ACC112 (cell line): ENCODE results near the gene TMEM165.
A peak's percentile ranks its signal among the peaks of the same experiment; 100 is the strongest.

ENCODE experiments used
- H2AFZ ChIP-seq: fragments of 200-600 bp; sonication (generic); one replicate; pipeline ENCODE4 v1.6.0; 2017; ENCODE audit warnings: antibody characterized with exemption, low read length; ENCODE audit not compliant: unreplicated experiment
- H3K27ac ChIP-seq: fragments of 200-600 bp; sonication (generic); 2 replicates; pipeline ENCODE4 v1.5.1; 2014; ENCODE audit warnings: low read depth, mild to moderate bottlenecking, antibody characterized with exemption, low read length, moderate library complexity
- H3K27me3 ChIP-seq: fragments of 200-600 bp; sonication (generic); 2 replicates; pipeline ENCODE4 v1.6.1; 2014; ENCODE audit warnings: mild to moderate bottlenecking, antibody characterized with exemption, low read length, moderate library complexity, mixed read lengths; ENCODE audit not compliant: insufficient read depth
- H3K36me3 ChIP-seq: fragments of 200-600 bp; sonication (generic); 2 replicates; pipeline ENCODE4 v1.6.1; 2016; ENCODE audit warnings: mild to moderate bottlenecking, antibody characterized with exemption, low read length, moderate library complexity, mixed read lengths; ENCODE audit not compliant: insufficient read depth
- H3K4me1 ChIP-seq: fragments of 200-600 bp; sonication (generic); one replicate; pipeline ENCODE4 v1.6.1; 2016; ENCODE audit warnings: low read length, mixed read lengths; ENCODE audit not compliant: insufficient read depth, unreplicated experiment, control insufficient read depth
- H3K4me3 ChIP-seq: fragments of 200-600 bp; sonication (generic); 2 replicates; pipeline ENCODE4 v1.5.1; 2014; ENCODE audit warnings: mild to moderate bottlenecking, low read depth, low read length
- H3K79me2 ChIP-seq: fragments of 200-600 bp; sonication (generic); one replicate; pipeline ENCODE4 v1.6.0; 2016; ENCODE audit warnings: low read length; ENCODE audit not compliant: control insufficient read depth, unreplicated experiment, insufficient read depth

The TMEM165 gene

GRCh38 chr4:55435141-55435841 lies 39.5 kb downstream of the TMEM165 start:
- Histone ChIP-seq H3K36me3 (peaks cover 34% of the 10 kb centered on the region; the same call in 1 of the 2 replicates), H3K4me1 (peaks cover 9% of the 10 kb centered on the region), H3K27me3 (no peaks in the 10 kb centered on the region), H3K79me2 (no peaks in the 10 kb centered on the region), H3K27ac (no peak overlapping the region), H3K4me3 (no peak overlapping the region), H2AFZ (no peak overlapping the region)

GRCh38 chr4:55437356-55437796 lies 41.6 kb downstream of the TMEM165 start:
- no peak overlapping the region for H3K4me3 ChIP-seq
- H3K36me3 ChIP-seq = peaks cover 32% of the 10 kb centered on the region; the same call in 1 of the 2 replicates
- no peaks in the 10 kb centered on the region for H3K79me2 ChIP-seq
- H2AFZ ChIP-seq = no peak overlapping the region
- peak overlapping the region; percentile 16; the same call in 1 of the 2 replicates for H3K27ac ChIP-seq
- H3K4me1 ChIP-seq = peaks cover 9% of the 10 kb centered on the region
- H3K27me3 ChIP-seq = no peaks in the 10 kb centered on the region

- no peak overlapping the region for H2AFZ ChIP-seq
- H3K27me3 ChIP-seq = no peaks in the 10 kb centered on the region
- peaks cover 13% of the 10 kb centered on the region for H3K4me1 ChIP-seq
- no peak overlapping the region for H3K27ac ChIP-seq
- H3K36me3 ChIP-seq = peaks cover 32% of the 10 kb centered on the region; the same call in 1 of the 2 replicates
- H3K4me3 ChIP-seq = no peak overlapping the region
- no peaks in the 10 kb centered on the region for H3K79me2 ChIP-seq
These were observed 42.1 kb downstream of the TMEM165 start for GRCh38 chr4:55437823-55438222.

GRCh38 chr4:55438314-55438713 lies 42.6 kb downstream of the TMEM165 start:
- H3K4me1 ChIP-seq = peaks cover 13% of the 10 kb centered on the region
- no peak overlapping the region for H3K27ac ChIP-seq
- no peaks in the 10 kb centered on the region for H3K27me3 ChIP-seq
- H2AFZ ChIP-seq = no peak overlapping the region
- no peak overlapping the region for H3K4me3 ChIP-seq
- peaks cover 32% of the 10 kb centered on the region; the same call in 1 of the 2 replicates for H3K36me3 ChIP-seq
- no peaks in the 10 kb centered on the region for H3K79me2 ChIP-seq

- Histone ChIP-seq H3K4me1 (peaks cover 13% of the 10 kb centered on the region), H2AFZ (no peak overlapping the region), H3K27ac (no peak overlapping the region), H3K4me3 (no peak overlapping the region), H3K36me3 (peaks cover 29% of the 10 kb centered on the region; the same call in 1 of the 2 replicates), H3K27me3 (no peaks in the 10 kb centered on the region), H3K79me2 (no peaks in the 10 kb centered on the region)
These were observed 43.3 kb downstream of the TMEM165 start for GRCh38 chr4:55439023-55439422.

GRCh38 chr4:55440786-55441185 lies 45.0 kb downstream of the TMEM165 start:
- Histone ChIP-seq H3K4me1 (peaks cover 13% of the 10 kb centered on the region), H3K79me2 (no peaks in the 10 kb centered on the region), H3K36me3 (peaks cover 21% of the 10 kb centered on the region; the same call in 1 of the 2 replicates), H2AFZ (no peak overlapping the region), H3K27me3 (no peaks in the 10 kb centered on the region), H3K27ac (no peak overlapping the region), H3K4me3 (no peak overlapping the region)

- H3K79me2 ChIP-seq = no peaks in the 10 kb centered on the region
These were observed 46.8 kb downstream of the TMEM165 start for GRCh38 chr4:55442541-55442940.

GRCh38 chr4:55444827-55445226 lies 49.1 kb downstream of the TMEM165 start:
- Histone ChIP-seq H3K27ac (no peak overlapping the region), H3K79me2 (no peaks in the 10 kb centered on the region), H3K36me3 (peaks cover 8% of the 10 kb centered on the region), H3K4me1 (peaks cover 13% of the 10 kb centered on the region), H2AFZ (no peak overlapping the region), H3K4me3 (no peak overlapping the region), H3K27me3 (no peaks in the 10 kb centered on the region)

More at GRCh38 chr4:55442541-55442940, 46.8 kb downstream of the TMEM165 start:
- peaks cover 7% of the 10 kb centered on the region for H3K4me1 ChIP-seq
- H3K27ac ChIP-seq = no peak overlapping the region
- H3K4me3 ChIP-seq = no peak overlapping the region
- H3K36me3 ChIP-seq = peaks cover 21% of the 10 kb centered on the region; the same call in 1 of the 2 replicates
- no peak overlapping the region for H2AFZ ChIP-seq
- H3K27me3 ChIP-seq = no peaks in the 10 kb centered on the region

GRCh38 chr4:55445921-55446577 lies 50.3 kb downstream of the TMEM165 start:
- no peaks in the 10 kb centered on the region; the same call in 1 of the 2 replicates for H3K36me3 ChIP-seq

GRCh38 chr4:55446578-55446922 lies 50.8 kb downstream of the TMEM165 start:
- Histone ChIP-seq H3K27me3 (no peaks in the 10 kb centered on the region), H2AFZ (no peak overlapping the region), H3K36me3 (no peaks in the 10 kb centered on the region; the same call in 1 of the 2 replicates), H3K79me2 (no peaks in the 10 kb centered on the region), H3K4me1 (peaks cover 13% of the 10 kb centered on the region), H3K4me3 (no peak overlapping the region), H3K27ac (peak overlapping the region; percentile 34; the same call in 1 of the 2 replicates)

More at GRCh38 chr4:55445921-55446577, 50.3 kb downstream of the TMEM165 start:
- Histone ChIP-seq H3K27me3 (no peaks in the 10 kb centered on the region), H3K27ac (peak overlapping the region; percentile 34), H3K4me3 (no peak overlapping the region), H3K79me2 (no peaks in the 10 kb centered on the region), H2AFZ (no peak overlapping the region), H3K4me1 (peaks cover 13% of the 10 kb centered on the region)
